Measurements from ENCODE around the gene DDIT3. TPM values are rescaled to one million over a fixed set of nuclear protein-coding genes. Genes with fewer than 3 reads are reported as not detected.

Gene DDIT3
- total RNA-seq, 1 experiment from 2014 or later, result 45.3 TPM

DNA sequence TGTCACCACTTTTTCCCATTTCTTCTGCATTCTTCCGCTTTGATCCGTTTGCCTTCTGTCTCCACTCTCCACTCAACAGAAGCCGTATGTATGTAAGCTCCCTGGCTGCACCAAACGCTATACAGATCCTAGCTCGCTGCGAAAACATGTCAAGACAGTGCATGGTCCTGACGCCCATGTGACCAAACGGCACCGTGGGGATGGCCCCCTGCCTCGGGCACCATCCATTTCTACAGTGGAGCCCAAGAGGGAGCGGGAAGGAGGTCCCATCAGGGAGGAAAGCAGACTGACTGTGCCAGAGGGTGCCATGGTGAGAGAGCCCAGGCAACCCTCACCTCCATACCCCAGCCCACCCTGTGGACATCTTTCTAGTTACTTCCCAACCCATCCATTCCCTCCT is 52.4 kb downstream of the DDIT3 start:
- no peak for DNase-seq (ENCODE audit: low spot score)

DNA sequence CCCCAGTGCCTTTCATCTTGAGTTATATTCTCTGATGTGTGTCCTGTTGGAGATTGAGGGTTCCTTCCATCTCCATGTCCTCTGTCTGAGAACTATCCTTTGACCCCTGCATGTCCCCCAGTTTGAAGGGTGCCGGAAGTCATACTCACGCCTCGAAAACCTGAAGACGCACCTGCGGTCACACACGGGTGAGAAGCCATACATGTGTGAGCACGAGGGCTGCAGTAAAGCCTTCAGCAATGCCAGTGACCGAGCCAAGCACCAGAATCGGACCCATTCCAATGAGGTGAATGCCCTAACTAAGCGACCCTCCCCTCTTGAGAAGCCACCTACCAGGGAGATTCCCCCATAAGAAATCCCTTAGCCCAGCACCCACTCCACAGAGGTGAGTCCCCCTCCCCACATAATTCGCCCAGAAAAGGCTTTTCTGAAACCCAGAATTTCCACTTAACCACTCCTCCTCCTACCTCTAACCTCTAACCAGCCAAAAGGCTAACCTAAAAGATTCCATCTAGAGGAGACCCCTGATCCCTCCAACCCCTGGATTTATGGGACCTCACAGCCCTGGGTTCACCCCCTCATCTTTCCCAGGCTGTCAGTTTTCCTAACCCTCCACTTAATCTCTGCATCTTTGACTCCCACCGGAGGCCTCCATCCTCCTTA is 53.0 kb downstream of the DDIT3 start:
- DNase-seq (ENCODE audit: low spot score), result no peak

Other genes with a start within 250 kb of the DDIT3 start
- gene R3HDM2, start 89.5 kb downstream of the DDIT3 start, total RNA-seq (2014; rRNA removed; shearing (Covaris generic)), result 9.4 and 16.3 TPM in 2 replicates
- not detected in 2 replicates for gene INHBC, start 85.7 kb downstream of the DDIT3 start, total RNA-seq (2014; rRNA removed; shearing (Covaris generic))
- 0.14 and 0.17 TPM in 2 replicates for gene INHBE, start 65.2 kb downstream of the DDIT3 start, total RNA-seq (2014; rRNA removed; shearing (Covaris generic))
- 0.19 and 4.1 TPM in 2 replicates for gene GLI1, start 60.7 kb downstream of the DDIT3 start, total RNA-seq (2014; rRNA removed; shearing (Covaris generic))
- 0.43 and 0.79 TPM in 2 replicates for gene ARHGAP9, start 40.6 kb downstream of the DDIT3 start, total RNA-seq (2014; rRNA removed; shearing (Covaris generic))
- gene MARS1, start 32.4 kb downstream of the DDIT3 start, total RNA-seq (2014; rRNA removed; shearing (Covaris generic)), result 86.0 and 319 TPM in 2 replicates
- gene MBD6, start 2.3 kb upstream of the DDIT3 start, total RNA-seq (2014; rRNA removed; shearing (Covaris generic)), result 2.3 and 11.8 TPM in 2 replicates
- 133 and 149 TPM in 2 replicates for gene DCTN2, start 26.7 kb upstream of the DDIT3 start, total RNA-seq (2014; rRNA removed; shearing (Covaris generic))
- 0.36 and 0.67 TPM in 2 replicates for gene KIF5A, start 29.5 kb upstream of the DDIT3 start, total RNA-seq (2014; rRNA removed; shearing (Covaris generic))
- gene PIP4K2C, start 70.7 kb upstream of the DDIT3 start, total RNA-seq (2014; rRNA removed; shearing (Covaris generic)), result 42.5 and 54.0 TPM in 2 replicates
- gene DTX3, start 84.3 kb upstream of the DDIT3 start, total RNA-seq (2014; rRNA removed; shearing (Covaris generic)), result 13.6 and 21.3 TPM in 2 replicates
- gene ARHGEF25, start 90.9 kb upstream of the DDIT3 start, total RNA-seq (2014; rRNA removed; shearing (Covaris generic)), result 20.6 and 23.0 TPM in 2 replicates
- 61.9 and 82.6 TPM in 2 replicates for gene B4GALNT1, start 112.7 kb upstream of the DDIT3 start, total RNA-seq (2014; rRNA removed; shearing (Covaris generic))
- 103 and 144 TPM in 2 replicates for gene OS9, start 173.6 kb upstream of the DDIT3 start, total RNA-seq (2014; rRNA removed; shearing (Covaris generic))
- gene AGAP2, start 218.2 kb upstream of the DDIT3 start, total RNA-seq (2014; rRNA removed; shearing (Covaris generic)), result 0.02 and 0.55 TPM in 2 replicates
- gene TSPAN31, start 224.5 kb upstream of the DDIT3 start, total RNA-seq (2014; rRNA removed; shearing (Covaris generic)), result 31.2 and 33.3 TPM in 2 replicates
- 300 and 506 TPM in 2 replicates for gene CDK4, start 231.8 kb upstream of the DDIT3 start, total RNA-seq (2014; rRNA removed; shearing (Covaris generic))
- 10.5 and 12.9 TPM in 2 replicates for gene MARCHF9, start 234.6 kb upstream of the DDIT3 start, total RNA-seq (2014; rRNA removed; shearing (Covaris generic))
- gene CYP27B1, start 246.6 kb upstream of the DDIT3 start, total RNA-seq (2014; rRNA removed; shearing (Covaris generic)), result 0.90 and 2.1 TPM in 2 replicates